ENCODE data around the gene LCNL1.

- TF ChIP-seq, protein P1, sequence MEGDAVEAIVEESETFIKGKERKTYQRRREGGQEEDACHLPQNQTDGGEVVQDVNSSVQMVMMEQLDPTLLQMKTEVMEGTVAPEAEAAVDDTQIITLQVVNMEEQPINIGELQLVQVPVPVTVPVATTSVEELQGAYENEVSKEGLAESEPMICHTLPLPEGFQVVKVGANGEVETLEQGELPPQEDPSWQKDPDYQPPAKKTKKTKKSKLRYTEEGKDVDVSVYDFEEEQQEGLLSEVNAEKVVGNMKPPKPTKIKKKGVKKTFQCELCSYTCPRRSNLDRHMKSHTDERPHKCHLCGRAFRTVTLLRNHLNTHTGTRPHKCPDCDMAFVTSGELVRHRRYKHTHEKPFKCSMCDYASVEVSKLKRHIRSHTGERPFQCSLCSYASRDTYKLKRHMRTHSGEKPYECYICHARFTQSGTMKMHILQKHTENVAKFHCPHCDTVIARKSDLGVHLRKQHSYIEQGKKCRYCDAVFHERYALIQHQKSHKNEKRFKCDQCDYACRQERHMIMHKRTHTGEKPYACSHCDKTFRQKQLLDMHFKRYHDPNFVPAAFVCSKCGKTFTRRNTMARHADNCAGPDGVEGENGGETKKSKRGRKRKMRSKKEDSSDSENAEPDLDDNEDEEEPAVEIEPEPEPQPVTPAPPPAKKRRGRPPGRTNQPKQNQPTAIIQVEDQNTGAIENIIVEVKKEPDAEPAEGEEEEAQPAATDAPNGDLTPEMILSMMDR (IDR thresholded peaks at IDR 0.05) = no peak
- TF ChIP-seq POLR2A (IDR thresholded peaks at IDR 0.05) (no peak), POLR2AphosphoS5 (IDR thresholded peaks at IDR 0.05) (no peak)
Measured at GRCh38 chr9:136972743-136973142, 10.1 kb upstream of the LCNL1 start.
